NT2/D1 (cell line): ENCODE data around the gene ADGRL3.

ENCODE experiments used
- SUZ12 ChIP-seq: IDR thresholded peaks from 2 replicates; pipeline ENCODE4 v1.6.1; 2011; ENCODE audit not compliant: insufficient read length, insufficient read depth; ENCODE audit errors: extremely low read depth
- YY1 ChIP-seq: IDR thresholded peaks from 2 replicates; pipeline ENCODE4 v1.6.1; 2011; ENCODE audit not compliant: insufficient read length, insufficient read depth
- ZNF274 ChIP-seq: IDR thresholded peaks from 2 replicates; pipeline ENCODE4 v1.6.1; 2011; ENCODE audit warnings: mild to moderate bottlenecking, low read depth, low read length

DNA sequence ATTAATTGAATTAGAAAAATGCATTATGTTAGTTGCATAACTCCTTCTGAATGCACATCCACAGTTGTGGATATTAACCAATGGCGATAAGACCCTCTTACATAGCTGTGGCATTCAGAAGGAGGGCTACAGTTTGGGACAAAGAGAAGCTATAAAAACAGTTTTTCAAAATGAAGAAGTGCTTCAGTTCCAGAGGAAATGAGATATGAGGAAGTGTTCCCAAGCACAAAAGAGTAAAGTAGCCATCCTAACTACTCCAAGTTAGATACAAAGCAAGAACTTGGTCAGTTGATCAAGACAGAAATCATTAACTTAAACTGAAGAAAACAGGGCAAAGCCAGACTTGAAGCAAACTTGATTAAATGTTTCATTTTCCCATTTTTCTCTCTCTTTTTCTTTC, 17.2 kb upstream of the ADGRL3 start:
- no peak for TF ChIP-seq YY1
- TF ChIP-seq SUZ12, result no peak
- TF ChIP-seq ZNF274, result no peak
